OCI-LY1 (cell line): ENCODE data around the gene LHX6.

Experiments used
- EZH2 ChIP-seq: fragments of 200-600 bp; sonication (generic), shearing (Covaris generic); IDR thresholded peaks from 2 replicates; pipeline ENCODE4 v1.8.0; 2017; ENCODE audit warnings: borderline replicate concordance, mixed run types, mild to moderate bottlenecking, antibody characterized with exemption, low read length, moderate library complexity, mixed read lengths
- TF ChIP-seq, protein P1 (sequence below): fragments of 200-600 bp; sonication (generic), shearing (Covaris generic); IDR thresholded peaks from 2 replicates; pipeline ENCODE4 v1.5.1; 2017; ENCODE audit warnings: mild to moderate bottlenecking, antibody characterized with exemption, low read length, moderate library complexity, mixed read lengths

- TF ChIP-seq EZH2: no peak
- TF ChIP-seq, protein P1, sequence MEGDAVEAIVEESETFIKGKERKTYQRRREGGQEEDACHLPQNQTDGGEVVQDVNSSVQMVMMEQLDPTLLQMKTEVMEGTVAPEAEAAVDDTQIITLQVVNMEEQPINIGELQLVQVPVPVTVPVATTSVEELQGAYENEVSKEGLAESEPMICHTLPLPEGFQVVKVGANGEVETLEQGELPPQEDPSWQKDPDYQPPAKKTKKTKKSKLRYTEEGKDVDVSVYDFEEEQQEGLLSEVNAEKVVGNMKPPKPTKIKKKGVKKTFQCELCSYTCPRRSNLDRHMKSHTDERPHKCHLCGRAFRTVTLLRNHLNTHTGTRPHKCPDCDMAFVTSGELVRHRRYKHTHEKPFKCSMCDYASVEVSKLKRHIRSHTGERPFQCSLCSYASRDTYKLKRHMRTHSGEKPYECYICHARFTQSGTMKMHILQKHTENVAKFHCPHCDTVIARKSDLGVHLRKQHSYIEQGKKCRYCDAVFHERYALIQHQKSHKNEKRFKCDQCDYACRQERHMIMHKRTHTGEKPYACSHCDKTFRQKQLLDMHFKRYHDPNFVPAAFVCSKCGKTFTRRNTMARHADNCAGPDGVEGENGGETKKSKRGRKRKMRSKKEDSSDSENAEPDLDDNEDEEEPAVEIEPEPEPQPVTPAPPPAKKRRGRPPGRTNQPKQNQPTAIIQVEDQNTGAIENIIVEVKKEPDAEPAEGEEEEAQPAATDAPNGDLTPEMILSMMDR: no peak
Observed at GRCh38 chr9:122252796-122253195, 24.0 kb upstream of the LHX6 start.
